Epidermal melanocyte (primary cell): ENCODE results near the gene TCF20.

Experiments
- DNase-seq: peaks from one replicate; pipeline ENCODE4 v3.0.0; 2011; ENCODE audit warnings: low spot score; ENCODE audit not compliant: insufficient read length

The TCF20 gene

GRCh38 chr22:42300259-42301076 lies 30.0 kb upstream of the TCF20 start:
- DNase-seq, result no peak

- DNase-seq, result no peak
These were observed 29.3 kb upstream of the TCF20 start for GRCh38 chr22:42299586-42300258.

GRCh38 chr22:42298746-42299145 lies 28.3 kb upstream of the TCF20 start:
- no peak for DNase-seq

GRCh38 chr22:42297778-42298177 lies 27.3 kb upstream of the TCF20 start:
- DNase-seq, result no peak

GRCh38 chr22:42296883-42297282 lies 26.4 kb upstream of the TCF20 start:
- no peak for DNase-seq

- DNase-seq, result no peak
These were observed 26.0 kb upstream of the TCF20 start for GRCh38 chr22:42296381-42296853.

- no peak for DNase-seq
These were observed 23.9 kb upstream of the TCF20 start for GRCh38 chr22:42294034-42294985.

- DNase-seq, result no peak
These were observed 22.5 kb upstream of the TCF20 start for GRCh38 chr22:42292732-42293520.

- no peak for DNase-seq
These were observed 20.8 kb upstream of the TCF20 start for GRCh38 chr22:42291287-42291686.

GRCh38 chr22:42289671-42290541 lies 19.5 kb upstream of the TCF20 start:
- no peak for DNase-seq

GRCh38 chr22:42288791-42289190 lies 18.3 kb upstream of the TCF20 start:
- no peak for DNase-seq

GRCh38 chr22:42287174-42287890 lies 16.9 kb upstream of the TCF20 start:
- DNase-seq, result no peak

- DNase-seq, result no peak
These were observed 15.8 kb upstream of the TCF20 start for GRCh38 chr22:42286205-42286604.

- DNase-seq, result no peak
These were observed 15.2 kb upstream of the TCF20 start for GRCh38 chr22:42285604-42286003.

- DNase-seq, result no peak
These were observed 14.3 kb upstream of the TCF20 start for GRCh38 chr22:42284643-42285181.

GRCh38 chr22:42284202-42284591 lies 13.7 kb upstream of the TCF20 start:
- no peak for DNase-seq

- DNase-seq, result no peak
These were observed 13.1 kb upstream of the TCF20 start for GRCh38 chr22:42283278-42284201.

GRCh38 chr22:42282943-42283277 lies 12.5 kb upstream of the TCF20 start:
- no peak for DNase-seq
